Mesothelial cell of epicardium (in vitro differentiated cells): ENCODE measurements around the gene FAM200B. TPM values are rescaled to one million over a fixed set of nuclear protein-coding genes. Genes with fewer than 3 reads are reported as not detected.
A peak's percentile ranks its signal among the peaks of the same experiment; 100 is the strongest.

Source experiments
- DNase-seq, 2 experiments: peaks; one replicate each; pipeline ENCODE4 v3.0.0; 2021; ENCODE audit warnings: low spot score in 2 of 2; ENCODE audit not compliant: unreplicated experiment in 2 of 2
- H3K27ac Mint-ChIP-seq: 2 replicates; pipeline ENCODE4 v1.8.0; 2021; ENCODE audit warnings: mixed read lengths
- H3K27me3 Mint-ChIP-seq: 2 replicates; pipeline ENCODE4 v1.8.0; 2021; ENCODE audit warnings: low read depth, mixed read lengths
- H3K36me3 Mint-ChIP-seq: 2 replicates; pipeline ENCODE4 v1.8.0; 2021; ENCODE audit warnings: mixed read lengths
- H3K4me1 Mint-ChIP-seq: 2 replicates; pipeline ENCODE4 v1.8.0; 2021; ENCODE audit warnings: mixed read lengths
- H3K4me3 Mint-ChIP-seq: 2 replicates; pipeline ENCODE4 v1.8.0; 2021; ENCODE audit warnings: mild to moderate bottlenecking, moderate library complexity, mixed read lengths
- H3K9me3 Mint-ChIP-seq: 2 replicates; pipeline ENCODE4 v1.8.0; 2021; ENCODE audit warnings: mixed read lengths
- total RNA-seq: library from RNA; stranded (reverse); gene quantifications from 3 replicates; pipeline ENCODE4 v1.2.1, GENCODE V29; 2021
- TF ChIP-seq, protein P1 (sequence below): fragments of 200-600 bp; sonication (generic); IDR thresholded peaks from one replicate; pipeline ENCODE4 v1.5.0; 2021; ENCODE audit warnings: antibody characterized with exemption; ENCODE audit not compliant: unreplicated experiment

FAM200B gene
- total RNA-seq, 1 donor from 2014 or later = 32.0 TPM

- TF ChIP-seq, protein P1, sequence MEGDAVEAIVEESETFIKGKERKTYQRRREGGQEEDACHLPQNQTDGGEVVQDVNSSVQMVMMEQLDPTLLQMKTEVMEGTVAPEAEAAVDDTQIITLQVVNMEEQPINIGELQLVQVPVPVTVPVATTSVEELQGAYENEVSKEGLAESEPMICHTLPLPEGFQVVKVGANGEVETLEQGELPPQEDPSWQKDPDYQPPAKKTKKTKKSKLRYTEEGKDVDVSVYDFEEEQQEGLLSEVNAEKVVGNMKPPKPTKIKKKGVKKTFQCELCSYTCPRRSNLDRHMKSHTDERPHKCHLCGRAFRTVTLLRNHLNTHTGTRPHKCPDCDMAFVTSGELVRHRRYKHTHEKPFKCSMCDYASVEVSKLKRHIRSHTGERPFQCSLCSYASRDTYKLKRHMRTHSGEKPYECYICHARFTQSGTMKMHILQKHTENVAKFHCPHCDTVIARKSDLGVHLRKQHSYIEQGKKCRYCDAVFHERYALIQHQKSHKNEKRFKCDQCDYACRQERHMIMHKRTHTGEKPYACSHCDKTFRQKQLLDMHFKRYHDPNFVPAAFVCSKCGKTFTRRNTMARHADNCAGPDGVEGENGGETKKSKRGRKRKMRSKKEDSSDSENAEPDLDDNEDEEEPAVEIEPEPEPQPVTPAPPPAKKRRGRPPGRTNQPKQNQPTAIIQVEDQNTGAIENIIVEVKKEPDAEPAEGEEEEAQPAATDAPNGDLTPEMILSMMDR = no peak
- Mint-ChIP-seq H3K4me3 (no peak overlapping the region), H3K27me3 (no peaks in the 10 kb centered on the region), H3K36me3 (no peaks in the 10 kb centered on the region), H3K27ac (peak overlapping the region; percentile 73), H3K4me1 (peaks cover 34% of the 10 kb centered on the region), H3K9me3 (no peaks in the 10 kb centered on the region)
- DNase-seq = no peak
Measured at GRCh38 chr4:15716115-15716514, 34.5 kb downstream of the FAM200B start.

DNA sequence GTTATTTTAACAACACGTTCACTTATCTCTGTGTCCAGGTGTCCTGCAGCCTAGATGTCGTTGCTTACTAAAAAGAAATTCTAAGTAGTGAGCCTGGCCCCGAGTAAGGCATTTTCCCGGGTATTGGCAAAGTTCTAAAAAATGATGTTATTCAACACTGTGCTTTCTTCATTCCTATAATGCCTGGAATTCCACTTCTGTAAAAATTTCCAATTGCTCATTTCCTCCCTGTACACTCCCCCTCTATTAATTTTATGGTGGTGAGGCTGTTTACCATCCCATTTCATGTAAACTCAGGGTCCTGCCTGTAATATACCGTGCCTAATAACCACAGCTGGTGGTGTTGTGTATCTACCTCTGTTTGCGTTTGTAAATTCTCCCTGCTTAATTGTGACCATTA is 35.5 kb downstream of the FAM200B start:
- Mint-ChIP-seq H3K4me1 (peaks cover 34% of the 10 kb centered on the region), H3K27ac (peak overlapping the region; percentile 73)
- DNase-seq = no peak

GRCh38 chr4:15717657-15718416 is 36.2 kb downstream of the FAM200B start:
- peaks cover 34% of the 10 kb centered on the region for H3K4me1 Mint-ChIP-seq
- H3K27ac Mint-ChIP-seq = peak overlapping the region; percentile 73
- DNase-seq = no peak
- TF ChIP-seq, protein P1 = no peak
- no peaks in the 10 kb centered on the region for H3K9me3 Mint-ChIP-seq
- H3K36me3 Mint-ChIP-seq = no peaks in the 10 kb centered on the region
- no peak overlapping the region for H3K4me3 Mint-ChIP-seq
- H3K27me3 Mint-ChIP-seq = no peaks in the 10 kb centered on the region

More for the DNA sequence above, 35.5 kb downstream of the FAM200B start:
- H3K4me3 Mint-ChIP-seq = no peak overlapping the region
- H3K27me3 Mint-ChIP-seq = no peaks in the 10 kb centered on the region
- H3K9me3 Mint-ChIP-seq = no peaks in the 10 kb centered on the region
- TF ChIP-seq, protein P1 = no peak
- no peaks in the 10 kb centered on the region for H3K36me3 Mint-ChIP-seq

DNA sequence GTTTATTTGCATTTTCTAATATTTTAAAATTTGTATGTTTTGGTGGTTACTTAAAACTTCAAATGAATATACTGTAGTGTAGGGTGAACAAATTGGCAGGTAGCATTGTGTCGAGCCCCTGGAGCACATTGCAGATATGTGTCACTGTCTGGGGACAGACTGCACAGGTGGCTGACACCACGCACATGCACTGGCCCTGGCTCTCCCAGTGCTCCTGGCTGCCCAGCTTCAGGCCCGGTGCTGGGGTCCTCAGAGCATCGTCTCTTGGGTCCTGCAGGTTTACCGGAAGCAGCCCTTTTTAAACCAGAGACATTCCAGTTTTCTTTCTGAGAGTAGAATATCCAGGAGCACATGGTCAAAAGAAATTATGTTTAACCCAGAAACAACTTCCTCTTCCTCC is 36.8 kb downstream of the FAM200B start:
- DNase-seq = no peak
- peaks cover 34% of the 10 kb centered on the region for H3K4me1 Mint-ChIP-seq
- H3K4me3 Mint-ChIP-seq = no peak overlapping the region
- no peaks in the 10 kb centered on the region for H3K36me3 Mint-ChIP-seq
- H3K9me3 Mint-ChIP-seq = no peaks in the 10 kb centered on the region
- H3K27me3 Mint-ChIP-seq = no peaks in the 10 kb centered on the region
- TF ChIP-seq, protein P1 = no peak
- no peak overlapping the region for H3K27ac Mint-ChIP-seq

DNA sequence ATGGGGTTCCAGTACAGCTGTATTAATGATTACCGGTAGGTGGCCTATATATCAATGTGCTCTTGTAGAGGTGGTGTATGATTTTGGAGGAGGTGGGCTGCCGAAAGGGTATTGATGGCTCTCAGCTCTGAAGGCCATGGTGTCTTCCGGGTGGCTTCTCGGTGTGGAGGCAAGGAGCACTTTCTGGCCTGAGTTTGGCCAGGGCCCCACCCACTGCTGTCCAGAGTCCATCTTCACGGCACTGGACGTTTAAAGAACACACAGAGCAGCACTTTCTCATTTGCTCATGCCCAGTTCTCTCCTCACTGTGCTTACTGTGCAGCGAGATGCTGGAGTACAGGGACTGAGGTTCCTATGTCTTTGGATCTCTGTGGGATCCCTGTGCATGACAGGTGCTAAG is 37.3 kb downstream of the FAM200B start:
- no peaks in the 10 kb centered on the region for H3K9me3 Mint-ChIP-seq
- peaks cover 34% of the 10 kb centered on the region for H3K4me1 Mint-ChIP-seq
- H3K27me3 Mint-ChIP-seq = no peaks in the 10 kb centered on the region
- TF ChIP-seq, protein P1 = no peak
- DNase-seq = no peak
- H3K4me3 Mint-ChIP-seq = no peak overlapping the region
- no peaks in the 10 kb centered on the region for H3K36me3 Mint-ChIP-seq
- no peak overlapping the region for H3K27ac Mint-ChIP-seq
